Fibroblast of lung (primary cell): ENCODE measurements around the gene MARCKS. TPM values are rescaled to one million over a fixed set of nuclear protein-coding genes. Genes with fewer than 3 reads are reported as not detected.

Experiments
- DNase-seq, 2 donors: peaks; one replicate each; pipeline versions ENCODE4 v3.0.0 to v3.0.0-alpha.2; 2010; ENCODE audit warnings: low read depth in 2 of 2
- H2AFZ ChIP-seq: 2 replicates; pipeline ENCODE4 v1.5.1; 2012; ENCODE audit warnings: low read length, control low read depth, inconsistent platforms
- H3K27ac ChIP-seq: 2 replicates; pipeline ENCODE4 v1.5.1; 2011; ENCODE audit warnings: low read length, control low read depth; ENCODE audit not compliant: insufficient read depth
- H3K27me3 ChIP-seq: 2 replicates; pipeline ENCODE4 v1.5.1; 2011; ENCODE audit warnings: mild to moderate bottlenecking, low read length; ENCODE audit not compliant: control insufficient read depth, insufficient read depth
- H3K36me3 ChIP-seq: 2 replicates; pipeline ENCODE4 v1.5.1; 2011; ENCODE audit warnings: low read length; ENCODE audit not compliant: control insufficient read depth, insufficient read depth
- H3K4me1 ChIP-seq: 2 replicates; pipeline ENCODE4 v1.5.1; 2011; ENCODE audit warnings: low read length; ENCODE audit not compliant: control insufficient read depth, insufficient read depth; ENCODE audit errors: extremely low read depth
- H3K4me2 ChIP-seq: 2 replicates; pipeline ENCODE4 v1.5.1; 2011; ENCODE audit warnings: low read length, control low read depth; ENCODE audit not compliant: insufficient read depth; ENCODE audit errors: extremely low read depth
- H3K4me3 ChIP-seq, 4 experiments: fragments of 200-600 bp in 1 of 4; sonication (generic) in 1 of 4; replicated peaks in 1 of 4; 2 replicates each; pipeline ENCODE4 v1.5.1; 2011 to 2016; ENCODE audit warnings: low read length in 4 of 4, low read depth in 3 of 4, mild to moderate bottlenecking in 3 of 4, control low read depth in 2 of 4, inconsistent platforms in 1 of 4, mixed read lengths in 1 of 4; ENCODE audit not compliant: insufficient read depth in 1 of 4; ENCODE audit errors: control extremely low read depth in 1 of 4
- H3K79me2 ChIP-seq: 2 replicates; pipeline ENCODE4 v1.5.1; 2012; ENCODE audit warnings: mild to moderate bottlenecking, low read length, inconsistent platforms; ENCODE audit not compliant: control insufficient read depth, insufficient read depth
- H3K9ac ChIP-seq: 2 replicates; pipeline ENCODE4 v1.5.1; 2011; ENCODE audit warnings: mild to moderate bottlenecking, low read length, control low read depth; ENCODE audit not compliant: insufficient read depth
- H3K9me3 ChIP-seq: 2 replicates; pipeline ENCODE4 v1.5.1; 2012; ENCODE audit warnings: low read depth, low read length; ENCODE audit not compliant: control insufficient read depth, insufficient read depth
- H4K20me1 ChIP-seq: 2 replicates; pipeline ENCODE4 v1.5.1; 2011; ENCODE audit warnings: low read length; ENCODE audit not compliant: control insufficient read depth, insufficient read depth; ENCODE audit errors: extremely low read depth
- CTCF ChIP-seq, 2 donors: IDR thresholded peaks in 1 of 2; conservative IDR thresholded peaks in 1 of 2; 1 replicate in 1 of 2; 2 replicates in 1 of 2; pipeline ENCODE4 v1.5.1; 2011 to 2012; ENCODE audit warnings: low read length in 2 of 2, control low read depth in 1 of 2, inconsistent platforms in 1 of 2, low read depth in 1 of 2, mild to moderate bottlenecking in 1 of 2
- EZH2 ChIP-seq: IDR thresholded peaks from 2 replicates; pipeline ENCODE4 v1.5.1; 2012; ENCODE audit warnings: low read length, control low read depth, mild to moderate bottlenecking; ENCODE audit errors: missing control alignments
- polyA plus RNA-seq, 2 donors: library from polyadenylated mRNA; depleted of rRNA in 1 of 2; stranded (reverse) in 1 of 2; unstranded in 1 of 2; fragments of >200 nt; gene quantifications; 2 replicates each; pipeline ENCODE4 v1.2.1, GENCODE V29; 2011 to 2012; ENCODE audit warnings: missing spikeins in 1 of 2
- total RNA-seq: library from RNA; depleted of rRNA; stranded (reverse); fragments of >200 nt; gene quantifications from 2 replicates; pipeline ENCODE4 v1.2.1, GENCODE V29; 2014

Gene MARCKS
- total and polyA plus RNA-seq, 2 donors (not counting 1 experiment from before 2014, with no cell fraction given), result 103 to 121 TPM

GRCh38 chr6:113818578-113818977, 38.6 kb upstream of the MARCKS start:
- Histone ChIP-seq H3K4me1 (no peaks in the 10 kb centered on the region), H4K20me1 (no peaks in the 10 kb centered on the region), H3K9ac (no peak overlapping the region), H3K27ac (no peak overlapping the region), H3K27me3 (no peaks in the 10 kb centered on the region), H2AFZ (no peak overlapping the region), H3K36me3 (no peaks in the 10 kb centered on the region), H3K9me3 (no peaks in the 10 kb centered on the region), H3K4me2 (no peak overlapping the region), H3K79me2 (no peaks in the 10 kb centered on the region), H3K4me3 (no peak overlapping the region)
- no peak for TF ChIP-seq EZH2
- no peak for TF ChIP-seq CTCF (conservative IDR thresholded peaks at IDR 0.05 in 1 of 2, IDR thresholded peaks at IDR 0.05 in 1 of 2; ENCODE audit: low read depth in 1 of 2, low read length in 2 of 2)
- DNase-seq, result peak in 1 of 2 donors; percentile 31

GRCh38 chr6:113819169-113819830, 37.8 kb upstream of the MARCKS start:
- no peak for TF ChIP-seq CTCF (conservative IDR thresholded peaks at IDR 0.05 in 1 of 2, IDR thresholded peaks at IDR 0.05 in 1 of 2; ENCODE audit: low read depth in 1 of 2, low read length in 2 of 2)
- no peak for TF ChIP-seq EZH2
- no peak overlapping the region for H2AFZ ChIP-seq
- no peak overlapping the region for H3K9ac ChIP-seq
- no peak overlapping the region for H3K4me2 ChIP-seq
- no peaks in the 10 kb centered on the region for H3K79me2 ChIP-seq
- no peak for DNase-seq
- H3K27ac ChIP-seq, result no peak overlapping the region
- no peaks in the 10 kb centered on the region for H4K20me1 ChIP-seq
- no peak overlapping the region for H3K4me3 ChIP-seq
- H3K9me3 ChIP-seq, result no peaks in the 10 kb centered on the region
- H3K27me3 ChIP-seq, result no peaks in the 10 kb centered on the region
- H3K36me3 ChIP-seq, result no peaks in the 10 kb centered on the region
- H3K4me1 ChIP-seq, result no peaks in the 10 kb centered on the region

GRCh38 chr6:113820761-113821160, 36.4 kb upstream of the MARCKS start:
- H3K27me3 ChIP-seq, result no peaks in the 10 kb centered on the region
- peaks cover 4% of the 10 kb centered on the region for H3K4me1 ChIP-seq
- H3K4me2 ChIP-seq, result no peak overlapping the region
- H3K9ac ChIP-seq, result no peak overlapping the region
- no peaks in the 10 kb centered on the region for H4K20me1 ChIP-seq
- H3K27ac ChIP-seq, result no peak overlapping the region
- H3K79me2 ChIP-seq, result no peaks in the 10 kb centered on the region
- no peak overlapping the region for H3K4me3 ChIP-seq
- no peak overlapping the region for H2AFZ ChIP-seq
- peak in 1 of 2 donors; percentile 53 for DNase-seq
- H3K9me3 ChIP-seq, result no peaks in the 10 kb centered on the region
- TF ChIP-seq EZH2 (no peak), CTCF (conservative IDR thresholded peaks at IDR 0.05 in 1 of 2, IDR thresholded peaks at IDR 0.05 in 1 of 2; ENCODE audit: low read depth in 1 of 2, low read length in 2 of 2) (no peak)
- H3K36me3 ChIP-seq, result no peaks in the 10 kb centered on the region
